ENCODE measurements around the gene RASGEF1B.

RASGEF1B gene

GRCh38 chr4:81431971-81432370, 39.7 kb downstream of the RASGEF1B start:
- H3K36me3 ChIP-seq (replicated peaks; ENCODE audit: low read depth, low read length), result peaks cover 25% of the 10 kb centered on the region
- H3K79me2 ChIP-seq (ENCODE audit: low read length), result no peaks in the 10 kb centered on the region
- no peaks in the 10 kb centered on the region for H4K20me1 ChIP-seq (ENCODE audit: insufficient read depth, low read length)
- no peaks in the 10 kb centered on the region for H3K9me3 ChIP-seq (ENCODE audit: insufficient read depth, low read length)
- no peak overlapping the region for H3K4me2 ChIP-seq (ENCODE audit: low read length)
- no peak overlapping the region for H3K9ac ChIP-seq (ENCODE audit: low read length)
- no peak overlapping the region for H3K4me3 ChIP-seq (ENCODE audit: low read length)
- no peak overlapping the region for H3K27ac ChIP-seq (ENCODE audit: low read length)
- peaks cover 19% of the 10 kb centered on the region for H3K4me1 ChIP-seq (ENCODE audit: low read length)
- no peaks in the 10 kb centered on the region for H3K27me3 ChIP-seq (ENCODE audit: low read depth, low read length)
- TF ChIP-seq EZH2phosphoT487 (IDR thresholded peaks at IDR 0.05; ENCODE audit: low read depth) (no peak), CTCF (IDR thresholded peaks at IDR 0.05; ENCODE audit: low read depth, low read length) (no peak)
- H2AFZ ChIP-seq (ENCODE audit: low read depth, low read length), result no peak overlapping the region

GRCh38 chr4:81429607-81430006, 42.1 kb downstream of the RASGEF1B start:
- H3K9ac ChIP-seq (ENCODE audit: low read length), result no peak overlapping the region
- H3K27ac ChIP-seq (ENCODE audit: low read length), result no peak overlapping the region
- H3K9me3 ChIP-seq (ENCODE audit: insufficient read depth, low read length), result no peaks in the 10 kb centered on the region
- peaks cover 32% of the 10 kb centered on the region for H3K36me3 ChIP-seq (replicated peaks; ENCODE audit: low read depth, low read length)
- peaks cover 6% of the 10 kb centered on the region; the same call in 1 of the 2 replicates for H3K4me1 ChIP-seq (ENCODE audit: low read length)
- no peak overlapping the region for H2AFZ ChIP-seq (ENCODE audit: low read depth, low read length)
- no peaks in the 10 kb centered on the region for H3K27me3 ChIP-seq (ENCODE audit: low read depth, low read length)
- H3K4me3 ChIP-seq (ENCODE audit: low read length), result no peak overlapping the region
- H3K79me2 ChIP-seq (ENCODE audit: low read length), result no peaks in the 10 kb centered on the region
- H4K20me1 ChIP-seq (ENCODE audit: insufficient read depth, low read length), result no peaks in the 10 kb centered on the region
- no peak overlapping the region for H3K4me2 ChIP-seq (ENCODE audit: low read length)
- TF ChIP-seq CTCF (IDR thresholded peaks at IDR 0.05; ENCODE audit: low read depth, low read length), result no peak
- no peak for TF ChIP-seq EZH2phosphoT487 (IDR thresholded peaks at IDR 0.05; ENCODE audit: low read depth)

- Histone ChIP-seq H3K79me2 (ENCODE audit: low read length) (no peaks in the 10 kb centered on the region), H2AFZ (ENCODE audit: low read depth, low read length) (no peak overlapping the region), H3K27me3 (ENCODE audit: low read depth, low read length) (no peaks in the 10 kb centered on the region), H3K4me1 (ENCODE audit: low read length) (peaks cover 6% of the 10 kb centered on the region; the same call in 1 of the 2 replicates), H3K9ac (ENCODE audit: low read length) (no peak overlapping the region), H3K36me3 (replicated peaks; ENCODE audit: low read depth, low read length) (peaks cover 32% of the 10 kb centered on the region), H3K4me2 (ENCODE audit: low read length) (no peak overlapping the region), H3K4me3 (ENCODE audit: low read length) (no peak overlapping the region), H3K9me3 (ENCODE audit: insufficient read depth, low read length) (no peaks in the 10 kb centered on the region), H3K27ac (ENCODE audit: low read length) (no peak overlapping the region), H4K20me1 (ENCODE audit: insufficient read depth, low read length) (no peaks in the 10 kb centered on the region)
- TF ChIP-seq CTCF (IDR thresholded peaks at IDR 0.05; ENCODE audit: low read depth, low read length), result no peak
- no peak for TF ChIP-seq EZH2phosphoT487 (IDR thresholded peaks at IDR 0.05; ENCODE audit: low read depth)
Measured at GRCh38 chr4:81429031-81429430, 42.7 kb downstream of the RASGEF1B start.

GRCh38 chr4:81428002-81428401, 43.7 kb downstream of the RASGEF1B start:
- no peak overlapping the region for H2AFZ ChIP-seq (ENCODE audit: low read depth, low read length)
- H3K27me3 ChIP-seq (ENCODE audit: low read depth, low read length), result no peaks in the 10 kb centered on the region
- no peak overlapping the region for H3K4me3 ChIP-seq (ENCODE audit: low read length)
- no peak overlapping the region for H3K4me2 ChIP-seq (ENCODE audit: low read length)
- no peak overlapping the region for H3K9ac ChIP-seq (ENCODE audit: low read length)
- peaks cover 30% of the 10 kb centered on the region for H3K36me3 ChIP-seq (replicated peaks; ENCODE audit: low read depth, low read length)
- H3K9me3 ChIP-seq (ENCODE audit: insufficient read depth, low read length), result no peaks in the 10 kb centered on the region
- peaks cover 10% of the 10 kb centered on the region; the same call in 1 of the 2 replicates for H3K4me1 ChIP-seq (ENCODE audit: low read length)
- TF ChIP-seq EZH2phosphoT487 (IDR thresholded peaks at IDR 0.05; ENCODE audit: low read depth), result no peak
- no peak for TF ChIP-seq CTCF (IDR thresholded peaks at IDR 0.05; ENCODE audit: low read depth, low read length)
- no peak overlapping the region for H3K27ac ChIP-seq (ENCODE audit: low read length)
- H4K20me1 ChIP-seq (ENCODE audit: insufficient read depth, low read length), result no peaks in the 10 kb centered on the region
- no peaks in the 10 kb centered on the region for H3K79me2 ChIP-seq (ENCODE audit: low read length)
